GM18526 (cell line): Measurements from ENCODE around the gene FLNA.

Source experiments
- POLR2A ChIP-seq: IDR thresholded peaks from 3 replicates; pipeline ENCODE4 v1.6.1; 2011; ENCODE audit not compliant: insufficient read length; ENCODE audit errors: extremely low read depth

FLNA gene

GRCh38 chrX:154380787-154381186 lies 6.4 kb upstream of the FLNA start:
- TF ChIP-seq POLR2A, result no peak

- TF ChIP-seq POLR2A, result no peak
Measured at GRCh38 chrX:154380153-154380552, 5.7 kb upstream of the FLNA start.

- TF ChIP-seq POLR2A, result no peak
Measured at GRCh38 chrX:154379569-154379951, 5.1 kb upstream of the FLNA start.

- TF ChIP-seq POLR2A, result peak; percentile 52
Measured at GRCh38 chrX:154378799-154379568, 4.5 kb upstream of the FLNA start, which contains the start of gene EMD. EMD (plus strand) TSS chrX:154379295; CDS start chrX:154379485, 190 bp downstream.

- peak; percentile 68 for TF ChIP-seq POLR2A
Measured at GRCh38 chrX:154378059-154378798, 3.8 kb upstream of the FLNA start.

- no peak for TF ChIP-seq POLR2A
Measured at GRCh38 chrX:154376774-154377173, 2.3 kb upstream of the FLNA start.

GRCh38 chrX:154375156-154375504 lies 696 bp upstream of the FLNA start:
- TF ChIP-seq POLR2A, result no peak

GRCh38 chrX:154373340-154374306 lies 811 bp downstream of the FLNA start:
- no peak for TF ChIP-seq POLR2A

GRCh38 chrX:154372612-154373022 lies 1.8 kb downstream of the FLNA start:
- peak; percentile 25 for TF ChIP-seq POLR2A

GRCh38 chrX:154371789-154372300 lies 2.6 kb downstream of the FLNA start:
- TF ChIP-seq POLR2A, result no peak

- peak; percentile 99 for TF ChIP-seq POLR2A
Measured at GRCh38 chrX:154371017-154371788, 3.2 kb downstream of the FLNA start.

GRCh38 chrX:154370300-154371016 lies 4.0 kb downstream of the FLNA start:
- no peak for TF ChIP-seq POLR2A

GRCh38 chrX:154369449-154370299 lies 4.8 kb downstream of the FLNA start:
- peak; percentile 1 for TF ChIP-seq POLR2A
